Adrenal gland (tissue), 5 donors: ENCODE data around the gene NME7.

Source experiments
- CTCF ChIP-seq, 6 experiments: fragments of 450-650 bp in 4 of 6; fragments of 200-600 bp in 2 of 6; sonication (generic) in 1 of 6; IDR thresholded peaks; 1 replicate in 5 of 6; 2 replicates in 1 of 6; pipeline versions ENCODE4 v1.5.1 to v1.8.0; 2016 to 2021; ENCODE audit warnings: antibody characterized with exemption in 6 of 6, mild to moderate bottlenecking in 2 of 6, moderate library complexity in 1 of 6
- POLR2A ChIP-seq, 2 donors: fragments of 450-650 bp; IDR thresholded peaks; one replicate each; pipeline ENCODE4 v1.6.1; 2017; ENCODE audit warnings: antibody characterized with exemption in 2 of 2, mild to moderate bottlenecking in 2 of 2, moderate library complexity in 1 of 2
- donor health status: DM: no; HTN: no; CAD: no.

GRCh38 chr1:169235568-169235967, 132.0 kb downstream of the NME7 start:
- TF ChIP-seq CTCF (IDR thresholded peaks at IDR 0.05), result no peak
- TF ChIP-seq POLR2A (IDR thresholded peaks at IDR 0.05), result no peak
